Mesodermal cell (in vitro differentiated cells): ENCODE data around the gene ATP10A.

Experiments
- H3K27ac ChIP-seq: 2 replicates; pipeline ENCODE4 v1.7.0; 2013; ENCODE audit warnings: mild to moderate bottlenecking, low read depth, low read length, moderate library complexity; ENCODE audit not compliant: severe bottlenecking
- H3K36me3 ChIP-seq: 2 replicates; pipeline ENCODE4 v1.7.1; 2013; ENCODE audit warnings: mild to moderate bottlenecking, low read length, moderate library complexity; ENCODE audit not compliant: control insufficient read depth, insufficient read depth
- H3K4me1 ChIP-seq: one replicate; pipeline ENCODE4 v1.7.1; 2013; ENCODE audit warnings: mild to moderate bottlenecking, low read length; ENCODE audit not compliant: insufficient read depth, control insufficient read depth, poor library complexity, severe bottlenecking
- H3K4me3 ChIP-seq: 2 replicates; pipeline ENCODE4 v1.7.0; 2013; ENCODE audit warnings: low read length, control low read depth, mild to moderate bottlenecking; ENCODE audit not compliant: insufficient read depth, poor library complexity, severe bottlenecking; ENCODE audit errors: extremely low read depth
- H3K9me3 ChIP-seq: 2 replicates; pipeline ENCODE4 v1.7.1; 2013; ENCODE audit warnings: mild to moderate bottlenecking, low read length, moderate library complexity; ENCODE audit not compliant: control insufficient read depth
- WGBS, 2 experiments: methylation state at CpG; one replicate each; pipeline ENCODE4 v1.1.5; 2013; ENCODE audit warnings: missing lambda C conversion rate in 2 of 2; ENCODE audit not compliant: insufficient coverage in 2 of 2; 5-methylcytosine and 5-hydroxymethylcytosine counted together

ATP10A gene

GRCh38 chr15:25793354-25794050 lies 69.6 kb downstream of the ATP10A start:
- H3K27ac ChIP-seq = no peak overlapping the region
- no peaks in the 10 kb centered on the region for H3K4me1 ChIP-seq
- no peaks in the 10 kb centered on the region for H3K36me3 ChIP-seq
- no peaks in the 10 kb centered on the region for H3K9me3 ChIP-seq
- 71 to 82% methylated on average over 1 to 4 of the region's 6 CpGs for WGBS, 2 experiments
- no peak overlapping the region for H3K4me3 ChIP-seq

- no peak overlapping the region for H3K27ac ChIP-seq
- H3K4me1 ChIP-seq = peaks cover 3% of the 10 kb centered on the region
- 79 to 100% methylated on average over 1 to 2 of the region's 3 CpGs for WGBS, 2 experiments
- H3K9me3 ChIP-seq = no peaks in the 10 kb centered on the region
- no peak overlapping the region for H3K4me3 ChIP-seq
- no peaks in the 10 kb centered on the region for H3K36me3 ChIP-seq
Measured at GRCh38 chr15:25792128-25792527, 71.0 kb downstream of the ATP10A start.

- Histone ChIP-seq H3K4me3 (no peak overlapping the region), H3K9me3 (no peaks in the 10 kb centered on the region), H3K27ac (no peak overlapping the region), H3K36me3 (no peaks in the 10 kb centered on the region), H3K4me1 (peaks cover 3% of the 10 kb centered on the region)
- WGBS, 2 experiments = 88 to 97% methylated on average over 6 of the region's 7 CpGs
Measured at GRCh38 chr15:25790000-25790660, 73.0 kb downstream of the ATP10A start.

- H3K9me3 ChIP-seq = no peaks in the 10 kb centered on the region
- H3K27ac ChIP-seq = no peak overlapping the region
- no peaks in the 10 kb centered on the region for H3K36me3 ChIP-seq
- WGBS, 2 experiments = 80 to 100% methylated on average over 1 to 2 of the region's 5 CpGs
- H3K4me1 ChIP-seq = peaks cover 3% of the 10 kb centered on the region
- H3K4me3 ChIP-seq = no peak overlapping the region
Measured at GRCh38 chr15:25789616-25789999, 73.5 kb downstream of the ATP10A start.

GRCh38 chr15:25789211-25789610 lies 73.9 kb downstream of the ATP10A start:
- no peaks in the 10 kb centered on the region for H3K36me3 ChIP-seq
- H3K4me3 ChIP-seq = no peak overlapping the region
- WGBS, 2 experiments = 80% methylated on average over 2 of the region's 2 CpGs; no CpG with 5 or more reads in 1 of the 2 experiments
- no peaks in the 10 kb centered on the region for H3K9me3 ChIP-seq
- H3K4me1 ChIP-seq = peaks cover 3% of the 10 kb centered on the region
- H3K27ac ChIP-seq = no peak overlapping the region

- no peak overlapping the region for H3K27ac ChIP-seq
- H3K9me3 ChIP-seq = no peaks in the 10 kb centered on the region
- 85 to 87% methylated on average over 12 to 13 of the region's 13 CpGs for WGBS, 2 experiments
- H3K4me1 ChIP-seq = peaks cover 3% of the 10 kb centered on the region
- no peak overlapping the region for H3K4me3 ChIP-seq
- no peaks in the 10 kb centered on the region for H3K36me3 ChIP-seq
Measured at GRCh38 chr15:25787855-25788520, 75.1 kb downstream of the ATP10A start.

- Histone ChIP-seq H3K36me3 (no peaks in the 10 kb centered on the region), H3K9me3 (no peaks in the 10 kb centered on the region), H3K4me3 (no peak overlapping the region), H3K27ac (no peak overlapping the region), H3K4me1 (peaks cover 3% of the 10 kb centered on the region)
- 60 to 75% methylated on average over 1 to 2 of the region's 2 CpGs for WGBS, 2 experiments
Measured at GRCh38 chr15:25787381-25787780, 75.7 kb downstream of the ATP10A start.

- H3K9me3 ChIP-seq = no peaks in the 10 kb centered on the region
- H3K4me3 ChIP-seq = no peak overlapping the region
- peaks cover 3% of the 10 kb centered on the region for H3K4me1 ChIP-seq
- H3K27ac ChIP-seq = no peak overlapping the region
- 88 to 91% methylated on average over 14 of the region's 14 CpGs for WGBS, 2 experiments
- no peaks in the 10 kb centered on the region for H3K36me3 ChIP-seq
Measured at GRCh38 chr15:25786040-25786439, 77.1 kb downstream of the ATP10A start.

- no peaks in the 10 kb centered on the region for H3K9me3 ChIP-seq
- no peak overlapping the region for H3K4me3 ChIP-seq
- no peak overlapping the region for H3K27ac ChIP-seq
- WGBS, 2 experiments = 89 to 99% methylated on average over 2 to 9 of the region's 9 CpGs
- no peaks in the 10 kb centered on the region for H3K36me3 ChIP-seq
- peaks cover 3% of the 10 kb centered on the region for H3K4me1 ChIP-seq
Measured at GRCh38 chr15:25785641-25786025, 77.5 kb downstream of the ATP10A start.

- WGBS, 2 experiments = 89 to 95% methylated on average over 15 to 16 of the region's 17 CpGs
- Histone ChIP-seq H3K36me3 (no peaks in the 10 kb centered on the region), H3K4me1 (peaks cover 3% of the 10 kb centered on the region), H3K4me3 (no peak overlapping the region), H3K9me3 (no peaks in the 10 kb centered on the region), H3K27ac (no peak overlapping the region)
Measured at GRCh38 chr15:25784876-25785640, 78.1 kb downstream of the ATP10A start.
